Measurements from ENCODE around the gene HMX2.
"Not testable (repeated sequence)": the region's sequence is repeated elsewhere in the genome, so short reads cannot be mapped to it uniquely, and the experiment has no call there.

Gene HMX2

DNA sequence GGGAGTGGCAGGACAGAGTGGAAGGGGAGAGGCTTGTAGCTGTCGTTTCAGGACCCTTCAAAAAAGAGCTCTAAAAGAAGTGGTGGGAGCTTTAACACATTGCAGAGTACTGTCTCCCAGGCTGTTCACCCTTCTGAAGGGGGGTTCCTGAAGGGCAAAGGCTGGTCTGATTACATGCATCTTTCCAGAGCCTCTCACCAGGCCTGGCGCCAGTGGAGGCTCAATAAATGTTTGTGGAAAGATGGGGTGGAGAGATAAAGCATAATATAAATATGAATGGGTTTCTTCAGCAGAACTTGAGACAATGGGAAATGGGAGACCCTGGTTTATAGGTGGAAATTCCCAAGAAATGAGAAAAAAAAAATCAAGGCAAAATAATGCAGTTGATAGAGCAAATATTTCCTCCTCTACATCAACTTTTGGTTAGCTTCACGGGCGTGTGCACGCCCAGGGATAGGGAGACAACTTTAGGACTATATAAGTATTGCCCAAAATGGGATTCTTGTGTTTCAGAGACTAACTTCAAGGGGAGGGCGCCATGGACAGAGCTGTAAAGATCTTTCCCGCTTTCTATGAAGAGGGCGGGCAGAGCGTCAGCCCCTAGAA, 5.7 kb downstream of the HMX2 start:
- no peak for DNase-seq

DNA sequence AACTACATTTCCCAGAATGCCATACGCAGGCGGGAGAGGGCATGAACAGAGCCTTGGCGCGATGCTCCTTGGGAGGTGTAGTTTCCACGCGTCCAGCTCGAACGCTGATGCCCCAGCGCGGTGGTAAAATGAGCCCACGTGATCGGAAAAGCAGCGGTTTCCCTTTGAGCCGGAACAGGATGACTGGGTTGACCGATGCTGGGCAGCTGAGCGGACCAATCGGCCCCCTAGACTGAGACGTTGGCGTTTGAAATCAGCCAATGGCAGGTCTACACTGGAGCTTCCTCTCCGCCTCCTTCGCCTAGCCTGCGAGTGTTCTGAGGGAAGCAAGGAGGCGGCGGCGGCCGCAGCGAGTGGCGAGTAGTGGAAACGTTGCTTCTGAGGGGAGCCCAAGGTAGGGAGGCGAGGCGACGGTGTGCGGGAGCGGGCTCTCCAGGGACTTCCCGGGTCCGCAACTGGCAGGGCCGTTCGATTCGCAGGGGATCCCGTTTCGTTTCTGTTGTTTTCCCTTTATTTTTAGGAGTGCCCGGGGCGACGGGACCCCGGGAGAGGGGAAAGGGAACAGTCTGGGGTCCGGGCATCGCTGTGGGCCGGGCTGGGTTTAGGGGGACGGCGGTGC, 6.3 kb downstream of the HMX2 start, which contains the start of gene BUB3:
BUB3 (plus strand) TSS at position 311 of the 619 bp plus-strand sequence. CDS start 516 bp downstream, outside the sequence.
- peak; percentile 92 for DNase-seq

DNA sequence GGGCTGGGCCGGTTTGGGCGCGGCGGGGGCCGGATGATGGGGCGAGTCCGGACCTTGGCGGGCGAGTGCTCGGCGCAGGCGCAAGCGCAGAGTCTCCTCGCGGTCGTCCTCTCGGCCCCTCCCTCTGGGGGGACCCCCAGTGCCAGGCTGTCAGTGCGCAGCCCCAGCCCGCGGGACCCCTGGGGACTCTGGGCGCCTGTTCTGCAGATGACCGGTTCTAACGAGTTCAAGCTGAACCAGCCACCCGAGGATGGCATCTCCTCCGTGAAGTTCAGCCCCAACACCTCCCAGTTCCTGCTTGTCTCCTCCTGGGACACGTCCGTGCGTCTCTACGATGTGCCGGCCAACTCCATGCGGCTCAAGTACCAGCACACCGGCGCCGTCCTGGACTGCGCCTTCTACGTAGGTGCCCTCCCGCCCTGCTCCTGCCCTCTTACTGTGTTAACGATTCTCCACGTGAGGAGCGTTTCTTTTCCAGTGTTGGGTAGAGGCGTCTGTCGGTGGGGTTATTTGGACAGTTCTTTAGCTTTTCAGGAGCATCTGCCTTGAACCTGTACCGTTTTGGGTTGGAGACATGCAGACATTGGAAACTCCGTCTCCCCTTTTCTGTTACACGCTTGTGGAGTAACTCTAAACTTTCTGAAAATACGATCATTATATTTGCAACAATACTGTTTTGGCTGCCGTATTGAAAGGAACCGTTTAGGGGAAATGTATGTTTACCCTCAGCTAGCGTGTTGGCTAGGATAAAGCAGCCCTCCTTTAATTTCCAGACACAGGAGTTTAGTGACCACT, 7.0 kb downstream of the HMX2 start:
- peak; percentile 83 for DNase-seq

DNA sequence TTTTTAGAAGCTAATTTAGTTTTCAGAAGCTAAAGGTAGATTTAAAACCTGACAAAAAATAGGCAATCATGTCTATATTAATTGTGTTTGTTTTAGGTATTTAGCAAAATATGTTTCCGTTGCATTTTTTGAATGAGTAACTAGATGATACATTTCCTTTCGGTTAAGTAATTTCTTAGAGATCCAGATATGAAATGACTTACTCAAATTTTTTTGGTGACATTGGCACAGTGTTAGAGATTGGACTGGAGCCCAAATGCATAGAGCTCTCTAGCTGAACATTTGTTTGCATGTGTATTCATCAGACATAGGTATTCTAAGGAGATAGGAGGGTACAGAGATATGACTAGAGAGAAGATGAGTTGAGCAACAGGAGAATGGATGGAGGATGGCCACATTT, 8.1 kb downstream of the HMX2 start:
- no peak for DNase-seq

DNA sequence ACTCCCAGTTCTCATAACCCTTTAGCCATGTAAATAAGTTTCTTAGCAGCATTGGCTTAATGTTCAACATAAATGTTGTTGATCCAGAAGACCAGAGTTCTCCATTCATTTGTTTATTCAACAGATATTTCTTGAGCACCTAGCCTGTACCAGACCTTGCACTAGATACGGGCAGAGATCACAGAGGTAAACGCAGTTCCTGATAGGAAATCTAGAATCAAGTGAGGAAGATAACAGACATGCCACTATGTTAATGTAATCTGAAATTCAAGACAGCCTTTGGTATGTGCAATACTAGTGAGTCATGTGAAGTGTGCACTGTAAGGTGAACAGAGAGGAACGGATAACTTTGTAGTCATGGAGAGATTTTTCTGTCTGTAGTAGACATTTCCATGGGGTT, 9.3 kb downstream of the HMX2 start:
- DNase-seq = no peak

DNA sequence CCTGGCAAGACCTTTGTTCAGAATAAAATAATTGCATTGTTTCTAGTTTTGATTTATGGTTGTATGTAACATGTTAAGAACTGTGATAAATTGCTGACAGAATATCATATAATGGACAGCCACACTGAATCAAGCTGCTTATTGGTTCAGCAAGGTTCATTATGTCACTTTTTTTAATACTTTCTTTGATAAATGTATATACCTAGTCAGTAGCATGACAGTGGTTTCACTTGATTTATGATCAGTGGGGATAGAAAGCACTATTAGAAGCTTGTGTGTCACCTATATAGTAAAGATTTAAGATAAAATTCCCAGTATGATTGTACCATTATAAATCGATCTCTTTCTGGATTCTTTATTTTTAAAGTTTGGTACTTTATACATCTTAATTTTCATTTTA, 10.7 kb downstream of the HMX2 start:
- DNase-seq = no peak

DNA sequence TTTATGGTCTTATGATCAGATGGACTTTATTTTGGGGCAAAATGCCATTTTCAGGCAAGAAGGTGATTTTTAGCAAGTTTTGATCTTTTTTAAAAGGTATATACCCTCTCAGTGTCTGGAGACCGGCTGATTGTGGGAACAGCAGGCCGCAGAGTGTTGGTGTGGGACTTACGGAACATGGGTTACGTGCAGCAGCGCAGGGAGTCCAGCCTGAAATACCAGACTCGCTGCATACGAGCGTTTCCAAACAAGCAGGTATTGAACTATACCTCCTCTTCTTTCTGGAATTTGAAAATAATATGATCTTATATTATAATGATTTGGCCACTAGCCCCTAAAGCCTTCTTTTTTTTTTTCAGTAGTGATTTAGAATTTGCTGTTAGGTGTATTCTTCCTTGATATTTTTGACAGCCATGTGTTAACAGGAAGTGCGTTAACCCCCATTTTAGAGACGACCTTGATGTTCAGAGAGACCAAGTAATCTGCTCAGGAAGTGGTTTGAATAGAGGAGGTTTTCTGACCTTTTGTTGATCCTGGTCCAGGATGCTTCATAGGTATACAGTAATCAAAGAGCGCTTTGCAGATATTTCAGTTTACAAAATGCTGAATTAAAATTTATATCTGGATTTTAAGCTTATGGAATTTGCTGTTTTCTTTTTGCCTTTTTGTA, 12.5 kb downstream of the HMX2 start:
- no peak for DNase-seq

DNA sequence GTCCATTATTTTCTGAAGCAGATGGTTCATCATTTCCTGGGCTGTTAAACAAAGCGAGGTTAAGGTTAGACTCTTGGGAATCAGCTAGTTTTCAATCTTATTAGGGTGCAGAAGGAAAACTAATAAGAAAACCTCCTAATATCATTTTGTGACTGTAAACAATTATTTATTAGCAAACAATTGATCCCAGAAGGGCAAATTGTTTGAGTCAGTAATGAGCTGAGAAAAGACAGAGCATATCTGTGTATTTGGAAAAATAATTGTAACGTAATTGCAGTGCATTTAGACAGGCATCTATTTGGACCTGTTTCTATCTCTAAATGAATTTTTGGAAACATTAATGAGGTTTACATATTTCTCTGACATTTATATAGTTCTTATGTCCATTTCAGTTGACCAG, 16.4 kb downstream of the HMX2 start:
- no peak for DNase-seq

DNA sequence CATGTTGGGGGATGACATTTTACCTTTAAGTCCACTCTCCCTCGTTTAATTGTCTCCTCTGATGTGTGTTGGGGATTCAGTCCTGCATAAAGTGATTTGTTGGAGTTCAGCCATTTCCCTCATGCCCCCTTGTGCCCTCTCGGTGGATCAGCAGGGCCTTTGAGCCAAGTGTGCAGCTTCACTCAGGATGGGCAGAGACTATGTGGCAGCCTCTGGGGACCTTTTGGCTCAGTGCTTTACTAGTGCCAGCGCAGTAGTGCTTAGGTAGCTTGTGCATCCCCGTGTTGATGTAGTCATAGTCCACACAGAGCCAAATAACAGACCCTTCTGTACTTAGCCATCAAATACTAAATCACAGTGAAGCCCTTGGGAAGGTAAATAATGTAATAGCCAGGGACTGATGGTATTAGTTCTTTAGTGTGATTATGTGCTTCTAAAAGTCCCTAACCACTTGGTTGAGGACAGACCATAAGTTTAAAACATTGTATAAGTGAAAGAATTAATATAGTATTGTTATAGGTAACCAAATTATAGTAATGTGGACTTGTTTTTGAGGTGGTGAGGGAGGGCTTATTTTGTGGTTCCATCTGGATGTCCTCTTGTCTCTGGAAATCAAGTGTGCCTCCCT, 17.6 kb downstream of the HMX2 start:
- DNase-seq = no peak

DNA sequence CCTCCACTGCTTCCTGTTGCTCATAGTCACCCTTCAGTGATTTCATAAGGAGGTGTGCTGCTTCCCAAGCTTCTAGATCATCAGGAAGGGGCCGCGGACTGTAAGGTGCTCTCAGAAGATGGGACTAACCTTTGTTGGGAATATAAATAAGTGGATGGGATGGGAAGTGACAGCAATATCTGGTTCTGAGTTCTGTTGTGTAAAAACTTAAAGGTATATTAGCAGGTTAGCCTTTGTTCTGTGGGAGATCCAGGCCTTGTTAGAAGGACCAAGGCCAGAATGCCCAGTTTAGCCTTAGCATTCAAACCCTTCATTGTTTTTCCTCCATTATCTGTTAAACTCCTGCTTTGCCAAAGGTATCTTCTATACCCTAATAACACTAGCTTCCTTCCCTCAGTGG, 18.7 kb downstream of the HMX2 start:
- DNase-seq = no peak

DNA sequence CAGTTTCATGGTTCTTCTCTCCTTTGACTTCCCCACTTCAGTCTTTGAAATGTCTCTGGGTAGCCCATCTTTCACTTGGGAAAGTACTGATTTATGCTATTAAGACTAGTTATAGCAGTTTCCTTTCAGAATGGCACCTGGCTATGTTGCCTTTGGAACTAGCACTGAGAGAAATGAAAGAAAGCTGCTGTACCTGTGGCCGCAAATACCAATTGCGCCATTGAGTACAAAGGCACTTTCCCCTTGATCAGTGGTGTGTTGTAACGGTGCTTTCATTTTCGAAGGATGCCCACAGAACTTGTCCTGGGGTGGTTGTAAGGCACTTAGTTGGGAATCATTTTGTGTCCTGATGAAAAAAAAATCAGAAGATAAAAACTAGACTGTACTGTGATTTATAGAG, 23.0 kb downstream of the HMX2 start:
- no peak for DNase-seq

DNA sequence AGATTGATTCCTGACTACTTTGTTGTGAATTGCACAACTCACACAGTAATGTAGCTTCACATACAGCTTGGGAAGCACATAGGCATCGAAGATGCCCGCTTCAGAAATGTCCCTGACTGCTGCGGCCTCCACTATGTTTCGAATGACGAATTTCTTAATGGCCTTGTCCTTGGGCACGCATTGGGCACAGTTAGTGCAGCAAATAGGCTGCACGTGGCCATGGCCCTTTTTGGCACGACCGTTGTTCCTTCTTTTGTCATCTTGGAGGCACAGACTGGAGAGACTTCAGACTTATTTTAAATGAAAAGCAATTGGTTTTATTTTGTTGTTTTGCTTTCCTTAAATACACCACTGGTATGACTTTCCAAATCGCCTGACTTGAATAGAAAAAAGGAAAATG, 23.7 kb downstream of the HMX2 start:
- DNase-seq = not testable (repeated sequence)

DNA sequence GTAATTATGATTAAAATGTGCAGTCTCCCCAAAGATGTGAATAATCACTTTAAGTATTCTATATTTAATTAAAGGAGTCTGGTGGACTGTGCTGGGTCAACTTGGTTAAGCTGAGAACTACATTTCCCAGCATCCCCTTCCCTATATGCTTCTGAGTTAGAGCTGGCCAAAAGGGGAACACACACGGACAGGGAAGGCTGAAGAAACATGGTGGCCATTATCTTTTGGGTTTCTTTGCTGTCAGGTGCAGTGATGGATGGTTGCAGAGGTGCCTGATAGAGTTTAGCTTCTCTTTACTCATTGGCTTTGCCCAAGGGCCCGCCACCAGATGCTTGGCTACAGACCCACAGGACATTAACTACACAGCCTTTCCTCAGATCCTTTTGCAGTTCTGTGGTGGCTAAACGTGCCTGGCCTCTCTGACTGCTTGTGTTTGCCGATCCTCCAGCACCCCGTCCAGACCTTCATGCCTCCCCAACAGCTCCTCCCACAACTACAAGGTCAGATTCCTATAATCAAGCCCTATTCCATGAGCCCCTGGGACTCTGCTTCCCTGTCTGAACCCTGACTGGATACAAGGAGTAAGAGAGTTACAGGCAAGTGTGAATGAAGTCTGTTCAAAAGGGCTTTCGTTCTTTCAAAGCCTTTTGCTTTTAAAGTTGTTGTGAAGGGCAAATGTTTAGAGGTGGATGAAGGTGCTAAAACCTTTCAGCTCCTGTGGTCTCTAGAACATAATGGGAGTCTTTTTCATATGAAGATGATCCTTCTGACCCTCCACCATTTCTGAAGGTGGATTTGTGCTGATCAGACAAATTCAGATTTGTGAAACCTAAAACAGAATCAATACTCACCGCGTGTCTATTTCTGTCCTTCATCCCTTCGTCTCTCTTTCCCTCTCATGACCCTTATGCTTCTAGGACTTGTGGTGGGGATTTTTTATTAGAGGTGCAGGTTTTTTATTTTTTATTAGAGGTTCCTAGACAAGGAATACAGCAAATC, 27.8 kb downstream of the HMX2 start:
- no peak for DNase-seq

DNA sequence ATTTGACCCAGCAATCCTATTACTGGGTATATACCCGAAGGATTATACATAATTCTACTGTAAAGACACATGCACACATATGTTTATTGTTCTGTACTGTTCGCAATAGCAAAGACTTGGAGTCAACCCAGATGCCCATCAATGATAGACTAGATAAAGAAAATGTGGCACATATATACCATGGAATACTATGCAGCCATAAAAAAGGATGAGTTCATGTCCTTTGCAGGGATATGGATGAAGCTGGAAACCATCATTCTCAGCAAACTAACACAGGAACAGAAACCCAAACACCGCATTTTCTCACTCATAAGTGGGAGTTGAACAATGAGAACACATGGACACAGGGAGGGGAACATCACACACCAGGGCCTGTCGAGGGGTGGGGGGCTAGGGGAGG, 30.5 kb downstream of the HMX2 start:
- not testable (repeated sequence) for DNase-seq

DNA sequence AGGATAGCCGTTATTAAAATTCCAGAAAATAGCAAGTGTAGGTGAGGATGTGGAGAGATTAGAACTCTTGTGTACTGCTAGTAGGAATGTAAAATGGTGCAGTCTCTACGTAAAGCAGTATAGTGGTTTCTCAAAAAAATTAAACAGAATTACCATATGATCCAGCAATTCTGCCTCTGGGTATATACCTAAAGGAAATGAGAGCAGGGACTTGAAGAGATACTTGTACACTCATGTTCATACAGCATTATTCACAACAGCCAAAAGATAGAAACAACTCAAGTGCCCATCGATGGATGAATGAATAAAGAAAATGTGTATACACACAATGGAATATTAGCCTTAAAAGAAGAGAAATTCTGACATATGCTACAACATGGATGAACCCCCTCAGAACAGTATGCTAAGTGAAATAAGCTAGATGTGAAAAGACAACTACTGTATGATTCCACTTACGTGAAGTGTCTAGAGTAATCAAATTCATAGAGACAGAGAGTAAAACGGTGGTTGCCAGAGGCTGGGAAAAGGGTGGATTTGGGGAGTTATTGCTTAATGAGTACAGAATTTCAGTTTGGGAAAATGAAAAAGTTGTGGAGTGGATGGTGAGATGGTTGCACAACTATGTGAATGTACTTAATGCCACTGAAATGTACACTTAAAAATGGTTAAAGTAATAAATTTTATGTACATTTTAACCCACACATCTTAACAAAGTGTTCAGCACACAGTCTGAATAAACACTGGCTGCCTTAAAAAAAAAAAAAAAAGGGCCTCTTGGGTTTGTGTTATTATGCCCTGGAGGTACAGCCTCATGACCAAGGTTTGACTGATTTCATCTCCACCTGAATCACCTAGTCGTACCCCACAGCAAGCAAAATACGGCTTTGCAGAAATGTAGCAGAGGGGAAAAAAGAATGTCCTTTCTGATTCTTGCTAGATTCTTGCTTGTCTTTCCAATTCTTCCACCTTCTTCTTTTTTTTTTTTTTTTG, 32.5 kb downstream of the HMX2 start:
- no peak for DNase-seq

DNA sequence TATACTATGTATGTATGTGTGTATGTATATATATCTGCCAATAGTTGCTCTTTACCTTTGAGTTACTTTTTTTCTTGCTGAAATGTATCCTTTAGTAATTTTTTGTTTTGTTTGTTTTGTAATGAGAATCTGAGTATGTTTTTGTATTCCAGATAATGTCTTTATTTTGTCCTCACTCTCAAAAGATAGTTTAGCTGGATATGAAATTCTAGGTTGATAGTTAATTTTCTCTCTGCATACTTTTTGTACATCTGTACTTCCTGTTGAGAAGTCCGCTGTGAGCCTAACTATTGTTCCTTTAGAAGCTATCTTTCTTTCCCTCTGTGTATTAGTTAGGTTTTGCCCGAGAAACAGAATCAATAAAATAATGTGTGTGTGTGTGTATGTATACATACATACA, 35.8 kb downstream of the HMX2 start:
- no peak for DNase-seq

DNA sequence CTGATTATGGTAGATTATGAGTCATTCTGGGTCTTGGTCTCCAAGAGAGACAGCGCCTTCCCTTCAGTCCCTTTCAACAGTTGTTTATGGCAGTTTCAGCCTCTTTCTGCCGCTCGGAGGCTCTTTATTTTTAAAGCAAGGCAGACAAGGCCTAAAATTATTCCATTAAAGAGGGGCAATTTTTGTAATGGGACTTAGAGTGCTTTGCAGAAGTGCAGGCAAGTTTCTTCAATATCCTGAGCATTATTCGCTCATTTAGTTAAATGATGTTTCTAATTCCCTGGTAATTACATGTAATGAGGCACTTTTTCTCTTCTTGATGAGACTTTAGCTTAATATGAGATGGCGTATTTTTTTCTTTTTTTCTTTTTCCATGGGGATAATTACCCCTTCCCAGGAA, 39.8 kb downstream of the HMX2 start:
- DNase-seq = no peak

DNA sequence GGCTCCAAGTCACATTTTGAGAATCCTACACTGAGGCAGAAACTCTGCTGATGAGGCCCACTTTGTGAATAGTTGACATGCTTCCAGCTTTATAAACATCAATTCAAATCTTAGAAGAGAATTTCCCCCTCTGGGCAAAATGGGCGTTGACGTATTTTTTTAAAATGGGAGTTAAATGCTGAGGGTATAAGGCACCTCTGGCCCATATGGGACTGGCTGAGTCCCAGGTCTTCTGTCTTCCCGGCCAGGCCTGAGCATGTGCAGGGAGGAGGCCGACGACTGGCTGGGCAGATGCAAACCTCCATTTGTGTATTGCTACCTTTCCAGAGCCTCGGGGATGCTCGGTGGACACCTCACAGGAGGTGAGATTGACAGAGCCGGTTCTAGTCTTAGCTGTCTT, 44.0 kb downstream of the HMX2 start:
- no peak for DNase-seq

DNA sequence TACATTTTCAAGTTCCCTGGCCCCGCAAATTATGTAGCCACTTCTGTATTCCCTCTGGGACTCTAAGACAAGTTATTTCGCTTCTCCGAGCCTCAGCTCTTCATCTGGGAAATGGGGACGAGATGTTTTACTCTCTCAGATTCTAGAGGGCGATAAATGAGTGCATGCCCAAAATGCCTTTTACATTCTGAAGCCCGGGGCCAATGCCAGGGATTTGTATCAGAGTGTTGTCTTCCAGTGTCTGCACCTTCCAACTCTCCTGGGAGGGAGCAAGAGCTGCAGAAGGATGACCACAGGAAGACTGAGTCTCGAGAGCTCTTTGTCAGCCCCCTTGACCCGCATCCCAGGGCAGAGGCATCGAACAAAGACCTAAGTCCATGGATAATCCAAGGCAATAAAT, 46.1 kb downstream of the HMX2 start:
- DNase-seq = no peak
